Esophagus squamous epithelium (tissue), 5 donors: Measurements from ENCODE around the gene PPP3CA. TPM values are rescaled to one million over a fixed set of nuclear protein-coding genes. Genes with fewer than 3 reads are reported as not detected.

ENCODE experiments used
- DNase-seq: peaks from one replicate; lab custom pipeline; 2025; lab: John Stamatoyannopoulos, UW
- H3K27ac ChIP-seq, 4 donors: fragments of 200-600 bp; sonication (generic); one replicate each; pipeline ENCODE4 v1.5.1; 2016 to 2019; ENCODE audit warnings: mild to moderate bottlenecking in 1 of 4
- H3K27me3 ChIP-seq, 4 donors: fragments of 200-600 bp; sonication (generic); 1 replicate in 3 of 4; 2 replicates in 1 of 4; pipeline versions ENCODE4 v1.5.1 to v1.6.0; 2017 to 2021; ENCODE audit warnings: antibody characterized with exemption in 1 of 4
- H3K36me3 ChIP-seq, 3 donors: fragments of 200-600 bp; sonication (generic); one replicate each; pipeline ENCODE4 v1.5.1; 2016 to 2019
- H3K4me1 ChIP-seq, 3 donors: fragments of 200-600 bp; sonication (generic); one replicate each; pipeline ENCODE4 v1.5.1; 2017 to 2019
- H3K4me3 ChIP-seq, 4 donors: fragments of 200-600 bp; sonication (generic); 1 replicate in 3 of 4; 2 replicates in 1 of 4; pipeline ENCODE4 v1.5.1; 2016 to 2019; ENCODE audit warnings: mild to moderate bottlenecking in 2 of 4, moderate library complexity in 1 of 4
- H3K9me3 ChIP-seq, 3 donors: fragments of 200-600 bp; sonication (generic); one replicate each; pipeline ENCODE4 v1.5.1; 2016 to 2019
- POLR2A ChIP-seq, 4 donors: fragments of 450-650 bp; IDR thresholded peaks; one replicate each; pipeline ENCODE4 v1.6.1; 2017; ENCODE audit warnings: antibody characterized with exemption in 4 of 4, mild to moderate bottlenecking in 4 of 4, moderate library complexity in 3 of 4
- WGBS, 2 donors: methylation state at CpG; one replicate each; pipeline ENCODE4 v1.1.5; 2018; 5-methylcytosine and 5-hydroxymethylcytosine counted together
- intact Hi-C: fragments of 100-400 bp; cut with DNase I; formaldehyde crosslinking; loops from one replicate; pipeline ENCODE4 v1.15.0; 2022
- total RNA-seq, 4 donors: library from RNA; depleted of rRNA; stranded (reverse); fragments of >200 nt; gene quantifications; one replicate each; pipeline ENCODE4 v1.1.0, GENCODE V29; 2016
- TF ChIP-seq, protein P1 (sequence below), 6 experiments: fragments of 450-650 bp in 4 of 6; fragments of 200-600 bp in 2 of 6; sonication (generic) in 2 of 6; IDR thresholded peaks; one replicate each; pipeline ENCODE4 v1.5.1; 2016 to 2019; ENCODE audit warnings: antibody characterized with exemption in 6 of 6, mild to moderate bottlenecking in 4 of 6, moderate library complexity in 4 of 6
- donor health status: DM: yes; HTN: yes; CAD: no.

The PPP3CA gene
- total RNA-seq, 4 donors from 2014 or later, result 13.3 to 25.7 (median 17.5) TPM

- Histone ChIP-seq H3K27me3 (no peaks in the 10 kb centered on the region), H3K4me1 (peaks cover 0 to 10% (median 0%) of the 10 kb centered on the region in 3 donors), H3K36me3 (no peaks in the 10 kb centered on the region), H3K9me3 (no peaks in the 10 kb centered on the region), H3K27ac (no peak overlapping the region), H3K4me3 (no peak overlapping the region)
- intact Hi-C loops, result no loop called here
- DNase-seq, result no peak
- TF ChIP-seq, protein P1, sequence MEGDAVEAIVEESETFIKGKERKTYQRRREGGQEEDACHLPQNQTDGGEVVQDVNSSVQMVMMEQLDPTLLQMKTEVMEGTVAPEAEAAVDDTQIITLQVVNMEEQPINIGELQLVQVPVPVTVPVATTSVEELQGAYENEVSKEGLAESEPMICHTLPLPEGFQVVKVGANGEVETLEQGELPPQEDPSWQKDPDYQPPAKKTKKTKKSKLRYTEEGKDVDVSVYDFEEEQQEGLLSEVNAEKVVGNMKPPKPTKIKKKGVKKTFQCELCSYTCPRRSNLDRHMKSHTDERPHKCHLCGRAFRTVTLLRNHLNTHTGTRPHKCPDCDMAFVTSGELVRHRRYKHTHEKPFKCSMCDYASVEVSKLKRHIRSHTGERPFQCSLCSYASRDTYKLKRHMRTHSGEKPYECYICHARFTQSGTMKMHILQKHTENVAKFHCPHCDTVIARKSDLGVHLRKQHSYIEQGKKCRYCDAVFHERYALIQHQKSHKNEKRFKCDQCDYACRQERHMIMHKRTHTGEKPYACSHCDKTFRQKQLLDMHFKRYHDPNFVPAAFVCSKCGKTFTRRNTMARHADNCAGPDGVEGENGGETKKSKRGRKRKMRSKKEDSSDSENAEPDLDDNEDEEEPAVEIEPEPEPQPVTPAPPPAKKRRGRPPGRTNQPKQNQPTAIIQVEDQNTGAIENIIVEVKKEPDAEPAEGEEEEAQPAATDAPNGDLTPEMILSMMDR (IDR thresholded peaks at IDR 0.05), result no peak
- TF ChIP-seq POLR2A (IDR thresholded peaks at IDR 0.05), result no peak
These were observed 136.2 kb downstream of the PPP3CA start for GRCh38 chr4:101211146-101211553.

DNA sequence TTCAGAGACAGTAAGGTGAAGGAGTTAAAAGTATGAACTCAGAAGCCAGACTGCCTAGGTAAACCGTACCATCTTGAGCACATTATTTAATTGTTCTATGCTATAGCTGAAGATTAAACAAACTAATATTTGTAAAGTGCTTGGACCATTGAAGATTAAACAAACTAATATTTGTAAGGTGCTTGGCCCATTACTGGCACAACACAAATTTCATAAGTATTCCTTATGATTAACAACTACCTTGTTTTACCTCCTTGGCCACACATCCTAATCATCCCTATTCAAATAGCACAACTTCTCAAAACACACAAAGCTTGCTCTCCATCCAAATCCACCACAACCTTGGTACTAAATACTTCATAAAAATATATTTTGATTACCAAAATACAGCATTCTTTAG, 137.0 kb downstream of the PPP3CA start:
- no peak for DNase-seq
- TF ChIP-seq, protein P1 (IDR thresholded peaks at IDR 0.05), result no peak
- TF ChIP-seq POLR2A (IDR thresholded peaks at IDR 0.05), result no peak
- intact Hi-C loops, result no loop called here
- Histone ChIP-seq H3K4me3 (no peak overlapping the region), H3K27ac (no peak overlapping the region), H3K4me1 (peaks cover 0 to 18% (median 0%) of the 10 kb centered on the region in 3 donors), H3K27me3 (no peaks in the 10 kb centered on the region), H3K36me3 (no peaks in the 10 kb centered on the region), H3K9me3 (no peaks in the 10 kb centered on the region)
- 91 to 100% methylated on average over 1 of the region's 1 CpG for WGBS, 2 donors

- Histone ChIP-seq H3K4me1 (peaks cover 0 to 19% (median 0%) of the 10 kb centered on the region in 3 donors), H3K36me3 (no peaks in the 10 kb centered on the region), H3K27me3 (no peaks in the 10 kb centered on the region), H3K4me3 (no peak overlapping the region), H3K27ac (no peak overlapping the region), H3K9me3 (no peaks in the 10 kb centered on the region)
- intact Hi-C loops, result no loop called here
- DNase-seq, result no peak
- TF ChIP-seq POLR2A (IDR thresholded peaks at IDR 0.05), result no peak
- TF ChIP-seq, protein P1 (IDR thresholded peaks at IDR 0.05), result no peak
- WGBS, 2 donors, result 80 to 94% methylated on average over 4 of the region's 4 CpGs
These were observed 139.2 kb downstream of the PPP3CA start for GRCh38 chr4:101208171-101208570.

DNA sequence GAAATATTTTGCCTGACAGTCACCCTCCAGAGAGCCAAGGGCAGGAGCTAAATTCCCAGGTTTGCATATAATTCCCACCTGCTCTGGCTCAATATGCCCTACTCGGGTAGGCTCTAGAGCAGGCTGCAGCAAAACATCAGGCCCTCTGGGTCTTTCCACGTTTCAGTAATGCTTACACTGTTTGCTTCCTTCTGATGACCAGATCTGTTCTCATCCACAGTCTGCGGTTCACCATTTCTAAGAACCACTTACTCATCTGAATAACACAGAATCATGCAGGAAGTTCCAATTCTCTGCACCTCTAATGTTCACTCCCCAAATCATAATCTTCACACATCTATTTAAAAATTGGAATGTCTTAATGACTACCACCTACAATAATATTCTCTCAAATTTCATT, 141.4 kb downstream of the PPP3CA start:
- Histone ChIP-seq H3K27ac (no peak overlapping the region), H3K9me3 (no peaks in the 10 kb centered on the region), H3K4me1 (peaks cover 0 to 25% (median 5%) of the 10 kb centered on the region in 3 donors), H3K27me3 (no peaks in the 10 kb centered on the region), H3K4me3 (no peak overlapping the region), H3K36me3 (no peaks in the 10 kb centered on the region)
- WGBS, 2 donors, result 33 to 40% methylated on average over 3 of the region's 3 CpGs
- intact Hi-C loops, result no loop called here
- TF ChIP-seq POLR2A (IDR thresholded peaks at IDR 0.05), result no peak
- TF ChIP-seq, protein P1 (IDR thresholded peaks at IDR 0.05), result no peak
- no peak for DNase-seq

GRCh38 chr4:101201421-101201820, 145.9 kb downstream of the PPP3CA start:
- no peak overlapping the region for H3K4me3 ChIP-seq
- TF ChIP-seq, protein P1 (IDR thresholded peaks at IDR 0.05), result no peak
- no peak for TF ChIP-seq POLR2A (IDR thresholded peaks at IDR 0.05)
- 38 to 42% methylated on average over 2 of the region's 2 CpGs for WGBS, 2 donors
- H3K9me3 ChIP-seq, result no peaks in the 10 kb centered on the region
- no peaks in the 10 kb centered on the region for H3K36me3 ChIP-seq
- DNase-seq, result no peak
- H3K27ac ChIP-seq, result no peak overlapping the region
- H3K27me3 ChIP-seq, result no peaks in the 10 kb centered on the region
- intact Hi-C loops, result no loop called here
- H3K4me1 ChIP-seq, result peaks cover 0 to 53% (median 14%) of the 10 kb centered on the region in 3 donors
